Activated T-cell treated with anti-CD3 and anti-CD28 coated beads, Interleukin-2, amount 50 U/mL, for 24 hours (primary cell): ENCODE measurements around the gene NTF3.

Experiments used
- DNase-seq: peaks from one replicate; pipeline ENCODE4 v3.0.0-alpha.2; 2020
- H3K27ac Mint-ChIP-seq: 2 replicates; pipeline ENCODE4 v1.8.0; 2020; ENCODE audit warnings: mild to moderate bottlenecking, mixed read lengths
- H3K27me3 Mint-ChIP-seq: 2 replicates; pipeline ENCODE4 v1.8.0; 2020; ENCODE audit warnings: mixed read lengths
- H3K36me3 Mint-ChIP-seq: 2 replicates; pipeline ENCODE4 v1.8.0; 2020; ENCODE audit warnings: low read depth, mixed read lengths
- H3K4me1 Mint-ChIP-seq: 2 replicates; pipeline ENCODE4 v1.8.0; 2020; ENCODE audit warnings: low read depth, mixed read lengths
- H3K4me3 Mint-ChIP-seq: 2 replicates; pipeline ENCODE4 v1.8.0; 2020; ENCODE audit warnings: mild to moderate bottlenecking, moderate library complexity, mixed read lengths
- H3K9me3 Mint-ChIP-seq: 2 replicates; pipeline ENCODE4 v1.8.0; 2020; ENCODE audit warnings: mixed read lengths

The NTF3 gene

GRCh38 chr12:5416571-5416970 is 15.3 kb upstream of the NTF3 start:
- H3K4me1 Mint-ChIP-seq: no peaks in the 10 kb centered on the region
- H3K27me3 Mint-ChIP-seq: peaks cover 19% of the 10 kb centered on the region
- H3K9me3 Mint-ChIP-seq: peaks cover 6% of the 10 kb centered on the region
- no peak overlapping the region for H3K27ac Mint-ChIP-seq
- no peaks in the 10 kb centered on the region for H3K36me3 Mint-ChIP-seq
- no peak overlapping the region for H3K4me3 Mint-ChIP-seq
- no peak for DNase-seq

GRCh38 chr12:5417500-5417899 is 14.4 kb upstream of the NTF3 start:
- no peak for DNase-seq
- no peak overlapping the region for H3K27ac Mint-ChIP-seq
- no peaks in the 10 kb centered on the region for H3K36me3 Mint-ChIP-seq
- no peaks in the 10 kb centered on the region for H3K4me1 Mint-ChIP-seq
- no peaks in the 10 kb centered on the region for H3K9me3 Mint-ChIP-seq
- no peak overlapping the region for H3K4me3 Mint-ChIP-seq
- peaks cover 25% of the 10 kb centered on the region for H3K27me3 Mint-ChIP-seq

- Mint-ChIP-seq H3K36me3 (no peaks in the 10 kb centered on the region), H3K27ac (no peak overlapping the region), H3K27me3 (peaks cover 71% of the 10 kb centered on the region), H3K4me1 (peaks cover 16% of the 10 kb centered on the region), H3K4me3 (no peak overlapping the region), H3K9me3 (no peaks in the 10 kb centered on the region)
- DNase-seq: no peak
Observed at GRCh38 chr12:5428332-5429221, 3.3 kb upstream of the NTF3 start.

GRCh38 chr12:5429741-5430557 is 2.0 kb upstream of the NTF3 start:
- Mint-ChIP-seq H3K4me1 (peaks cover 16% of the 10 kb centered on the region), H3K27me3 (peaks cover 69% of the 10 kb centered on the region), H3K9me3 (no peaks in the 10 kb centered on the region), H3K4me3 (no peak overlapping the region), H3K27ac (no peak overlapping the region), H3K36me3 (no peaks in the 10 kb centered on the region)
- no peak for DNase-seq

GRCh38 chr12:5430641-5431603 is 986 bp upstream of the NTF3 start:
- H3K27me3 Mint-ChIP-seq: peaks cover 63% of the 10 kb centered on the region
- no peak overlapping the region for H3K4me3 Mint-ChIP-seq
- H3K4me1 Mint-ChIP-seq: peaks cover 16% of the 10 kb centered on the region
- no peaks in the 10 kb centered on the region for H3K9me3 Mint-ChIP-seq
- DNase-seq: no peak
- H3K27ac Mint-ChIP-seq: no peak overlapping the region
- no peaks in the 10 kb centered on the region for H3K36me3 Mint-ChIP-seq

- Mint-ChIP-seq H3K4me3 (no peak overlapping the region), H3K27ac (no peak overlapping the region), H3K4me1 (peaks cover 16% of the 10 kb centered on the region), H3K9me3 (no peaks in the 10 kb centered on the region), H3K27me3 (peaks cover 55% of the 10 kb centered on the region), H3K36me3 (no peaks in the 10 kb centered on the region)
- no peak for DNase-seq
Observed at GRCh38 chr12:5433081-5433844, 1.4 kb downstream of the NTF3 start.

GRCh38 chr12:5433845-5434646 is 2.1 kb downstream of the NTF3 start:
- no peak for DNase-seq
- H3K27ac Mint-ChIP-seq: no peak overlapping the region
- no peak overlapping the region for H3K4me3 Mint-ChIP-seq
- H3K9me3 Mint-ChIP-seq: no peaks in the 10 kb centered on the region
- H3K27me3 Mint-ChIP-seq: peaks cover 51% of the 10 kb centered on the region
- H3K36me3 Mint-ChIP-seq: no peaks in the 10 kb centered on the region
- peaks cover 16% of the 10 kb centered on the region for H3K4me1 Mint-ChIP-seq

GRCh38 chr12:5434647-5435560 is 3.0 kb downstream of the NTF3 start:
- Mint-ChIP-seq H3K36me3 (no peaks in the 10 kb centered on the region), H3K27ac (no peak overlapping the region), H3K27me3 (peaks cover 43% of the 10 kb centered on the region), H3K4me1 (peaks cover 16% of the 10 kb centered on the region), H3K9me3 (no peaks in the 10 kb centered on the region), H3K4me3 (no peak overlapping the region)
- no peak for DNase-seq

GRCh38 chr12:5437182-5437583 is 5.3 kb downstream of the NTF3 start:
- H3K4me1 Mint-ChIP-seq: peaks cover 4% of the 10 kb centered on the region
- no peak for DNase-seq
- no peak overlapping the region for H3K4me3 Mint-ChIP-seq
- no peaks in the 10 kb centered on the region for H3K9me3 Mint-ChIP-seq
- H3K27me3 Mint-ChIP-seq: peaks cover 33% of the 10 kb centered on the region
- H3K36me3 Mint-ChIP-seq: no peaks in the 10 kb centered on the region
- H3K27ac Mint-ChIP-seq: no peak overlapping the region

GRCh38 chr12:5437589-5437988 is 5.7 kb downstream of the NTF3 start:
- DNase-seq: no peak
- H3K36me3 Mint-ChIP-seq: no peaks in the 10 kb centered on the region
- peaks cover 29% of the 10 kb centered on the region for H3K27me3 Mint-ChIP-seq
- H3K4me1 Mint-ChIP-seq: peaks cover 2% of the 10 kb centered on the region
- H3K4me3 Mint-ChIP-seq: no peak overlapping the region
- H3K9me3 Mint-ChIP-seq: no peaks in the 10 kb centered on the region
- H3K27ac Mint-ChIP-seq: no peak overlapping the region

GRCh38 chr12:5438671-5439200 is 6.8 kb downstream of the NTF3 start:
- Mint-ChIP-seq H3K4me1 (no peaks in the 10 kb centered on the region), H3K27ac (no peak overlapping the region), H3K9me3 (no peaks in the 10 kb centered on the region), H3K27me3 (peaks cover 29% of the 10 kb centered on the region), H3K36me3 (no peaks in the 10 kb centered on the region), H3K4me3 (no peak overlapping the region)
- no peak for DNase-seq

- H3K27ac Mint-ChIP-seq: no peak overlapping the region
- no peak for DNase-seq
- H3K27me3 Mint-ChIP-seq: peaks cover 35% of the 10 kb centered on the region
- no peak overlapping the region for H3K4me3 Mint-ChIP-seq
- H3K9me3 Mint-ChIP-seq: no peaks in the 10 kb centered on the region
- H3K36me3 Mint-ChIP-seq: no peaks in the 10 kb centered on the region
- H3K4me1 Mint-ChIP-seq: no peaks in the 10 kb centered on the region
Observed at GRCh38 chr12:5439371-5439771, 7.5 kb downstream of the NTF3 start.
